Measurements from ENCODE around the gene AMT. TPM values are rescaled to one million over a fixed set of nuclear protein-coding genes. Genes with fewer than 3 reads are reported as not detected.
A peak's percentile ranks its signal among the peaks of the same experiment; 100 is the strongest.

AMT gene
- total RNA-seq, 1 donor from 2014 or later: 7.0 TPM

DNA sequence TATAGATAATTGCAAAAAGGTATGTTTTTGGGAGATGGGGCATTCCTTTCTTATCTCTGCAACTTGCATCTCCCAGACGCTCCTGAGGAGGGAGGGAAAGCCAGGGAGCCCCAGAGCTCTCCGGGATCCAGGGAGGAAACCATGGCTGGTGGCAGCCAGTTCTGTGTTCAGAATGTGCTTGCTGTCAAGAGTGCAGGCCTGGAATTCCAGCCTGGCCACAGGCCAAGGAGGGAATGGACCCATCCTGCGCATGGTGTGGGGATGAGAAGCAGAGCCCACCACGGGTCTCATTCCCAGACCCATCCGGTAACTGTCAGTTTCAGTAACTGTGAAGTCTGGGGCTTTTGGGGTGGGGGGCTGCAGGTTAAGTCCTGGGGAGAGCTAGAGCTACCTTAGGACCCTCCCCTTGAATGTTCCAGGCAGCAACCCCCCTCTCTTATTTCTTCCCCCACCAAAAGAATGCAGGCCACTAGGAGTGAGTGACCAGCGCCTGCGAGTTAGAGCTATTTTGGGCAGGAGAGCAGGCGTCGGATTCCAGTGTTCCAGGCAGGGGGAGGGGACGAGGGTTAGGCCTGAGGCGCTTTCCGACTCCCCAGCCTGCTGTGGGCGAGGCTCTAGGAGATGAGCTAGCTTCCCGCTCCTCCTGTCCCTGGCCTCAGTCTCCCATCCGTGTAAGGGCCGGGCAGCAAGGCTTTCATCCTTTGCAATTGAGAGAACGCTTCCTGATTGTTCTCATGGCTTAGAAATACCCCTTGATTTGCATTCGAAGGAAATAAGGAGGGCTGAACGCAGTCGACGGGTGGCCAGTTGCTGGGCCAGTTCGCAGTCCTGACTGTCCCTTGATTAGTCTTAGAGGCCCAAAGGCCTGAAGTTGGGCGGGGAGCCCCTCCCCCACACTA lies 47.0 kb upstream of the AMT start:
- TF ChIP-seq, protein P1, sequence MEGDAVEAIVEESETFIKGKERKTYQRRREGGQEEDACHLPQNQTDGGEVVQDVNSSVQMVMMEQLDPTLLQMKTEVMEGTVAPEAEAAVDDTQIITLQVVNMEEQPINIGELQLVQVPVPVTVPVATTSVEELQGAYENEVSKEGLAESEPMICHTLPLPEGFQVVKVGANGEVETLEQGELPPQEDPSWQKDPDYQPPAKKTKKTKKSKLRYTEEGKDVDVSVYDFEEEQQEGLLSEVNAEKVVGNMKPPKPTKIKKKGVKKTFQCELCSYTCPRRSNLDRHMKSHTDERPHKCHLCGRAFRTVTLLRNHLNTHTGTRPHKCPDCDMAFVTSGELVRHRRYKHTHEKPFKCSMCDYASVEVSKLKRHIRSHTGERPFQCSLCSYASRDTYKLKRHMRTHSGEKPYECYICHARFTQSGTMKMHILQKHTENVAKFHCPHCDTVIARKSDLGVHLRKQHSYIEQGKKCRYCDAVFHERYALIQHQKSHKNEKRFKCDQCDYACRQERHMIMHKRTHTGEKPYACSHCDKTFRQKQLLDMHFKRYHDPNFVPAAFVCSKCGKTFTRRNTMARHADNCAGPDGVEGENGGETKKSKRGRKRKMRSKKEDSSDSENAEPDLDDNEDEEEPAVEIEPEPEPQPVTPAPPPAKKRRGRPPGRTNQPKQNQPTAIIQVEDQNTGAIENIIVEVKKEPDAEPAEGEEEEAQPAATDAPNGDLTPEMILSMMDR (IDR thresholded peaks at IDR 0.05): no peak
- ChIA-PET CTCF (interaction anchor here (1.7 to 3.2 kb wide), 2 partner anchors 20 to 129 kb away, joined by 6 to 13 read pairs; partner anchors contain the start of gene USP4), POLR2A (interaction anchor here (0.6 to 4.0 kb wide), 19 partner anchors 20 to 830 kb away, joined by 3 to 34 read pairs (median 6); partner anchors contain the start of genes GMPPB, HYAL3, IP6K1 and NAA80)
- intact Hi-C loops (cut with micrococcal nuclease): no loop called here
- no peak for ATAC-seq (ENCODE audit: low read depth)
- peak overlapping the region; percentile 96 for H3K27ac Mint-ChIP-seq
- H3K36me3 Mint-ChIP-seq (ENCODE audit: low read depth): peaks cover 12% of the 10 kb centered on the region
- H3K27me3 Mint-ChIP-seq: no peaks in the 10 kb centered on the region
- H3K9me3 Mint-ChIP-seq: no peaks in the 10 kb centered on the region
- DNase-seq: no peak
- H3K4me3 Mint-ChIP-seq: peak overlapping the region; percentile 91
- peaks cover 26% of the 10 kb centered on the region for H3K4me1 Mint-ChIP-seq

DNA sequence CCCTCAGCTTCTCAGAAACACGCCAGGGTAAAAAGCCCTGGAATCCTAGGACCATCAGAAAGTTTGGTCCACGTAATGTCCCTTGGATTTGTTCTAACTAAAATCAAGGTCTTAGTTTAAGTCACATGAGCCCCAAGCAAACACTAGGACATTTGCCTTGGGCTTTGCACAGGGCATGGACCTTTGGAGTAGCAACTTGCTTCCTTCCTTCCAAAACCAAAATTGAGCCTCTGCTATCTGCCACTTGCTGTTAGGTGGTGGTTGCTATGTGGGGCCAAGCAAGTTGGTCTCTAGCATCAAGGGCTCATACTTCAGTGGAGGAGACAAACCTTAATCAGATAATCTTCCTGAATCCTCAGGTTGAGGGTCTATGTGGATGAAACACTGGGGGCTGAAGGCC lies 43.8 kb upstream of the AMT start:
- intact Hi-C loops (cut with micrococcal nuclease): no loop called here
- H3K27ac Mint-ChIP-seq: no peak overlapping the region
- POLR2A ChIA-PET: no interaction called here
- peaks cover 14% of the 10 kb centered on the region for H3K4me1 Mint-ChIP-seq
- no peak for ATAC-seq (ENCODE audit: low read depth)
- H3K4me3 Mint-ChIP-seq: no peak overlapping the region
- TF ChIP-seq, protein P1 (IDR thresholded peaks at IDR 0.05): no peak
- no peaks in the 10 kb centered on the region for H3K9me3 Mint-ChIP-seq
- CTCF ChIA-PET: interaction anchor here (0.9 kb wide), 1 partner anchor 74 kb away, joined by 3 read pairs; no protein-coding TSS in a partner anchor
- DNase-seq: no peak
- no peaks in the 10 kb centered on the region for H3K27me3 Mint-ChIP-seq
- peaks cover 7% of the 10 kb centered on the region for H3K36me3 Mint-ChIP-seq (ENCODE audit: low read depth)

DNA sequence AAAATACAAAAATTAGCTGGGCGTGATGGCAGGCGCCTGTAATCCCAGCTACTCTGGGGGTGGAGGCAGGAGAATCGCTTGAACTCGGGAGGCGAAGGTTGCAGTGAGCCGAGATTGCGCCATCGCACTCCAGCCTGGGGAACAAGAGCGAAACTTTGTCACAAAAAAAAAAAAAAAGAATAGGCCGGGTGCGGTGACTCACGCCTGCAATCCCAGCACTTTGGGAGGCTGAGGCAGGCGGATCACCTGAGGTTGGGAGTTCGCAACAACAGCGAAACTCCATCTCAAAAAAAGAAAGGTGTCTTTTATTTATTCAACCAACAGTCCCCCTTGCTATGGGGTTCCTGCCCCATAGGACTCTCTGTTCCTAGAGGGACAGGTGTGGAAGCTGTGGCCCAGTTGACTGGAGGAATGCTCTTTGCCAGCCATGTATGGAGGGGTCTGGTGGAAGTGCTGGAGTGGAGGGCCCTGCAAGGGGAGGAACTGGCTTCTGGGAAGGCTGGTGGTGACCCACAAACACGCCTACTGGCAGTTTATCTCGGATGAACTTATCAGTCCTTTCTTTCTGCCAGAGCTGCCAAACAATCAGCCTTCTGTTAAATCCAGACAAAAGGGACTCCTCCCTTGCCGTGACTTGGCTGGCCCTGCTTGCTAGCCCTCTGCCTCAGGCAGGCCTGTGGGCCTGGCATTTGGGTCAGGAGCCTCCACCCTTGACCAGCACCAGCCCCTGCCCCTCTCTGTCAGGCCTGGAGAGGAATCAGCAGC lies 43.2 kb upstream of the AMT start:
- DNase-seq: no peak
- ATAC-seq (ENCODE audit: low read depth): no peak
- ChIA-PET POLR2A (no interaction called here), CTCF (no interaction called here)
- Mint-ChIP-seq H3K36me3 (ENCODE audit: low read depth) (peaks cover 3% of the 10 kb centered on the region), H3K9me3 (no peaks in the 10 kb centered on the region), H3K4me3 (no peak overlapping the region), H3K27me3 (no peaks in the 10 kb centered on the region), H3K4me1 (peaks cover 10% of the 10 kb centered on the region), H3K27ac (no peak overlapping the region)
- intact Hi-C loops (cut with micrococcal nuclease): no loop called here
- TF ChIP-seq, protein P1 (IDR thresholded peaks at IDR 0.05): no peak

- H3K27me3 Mint-ChIP-seq: no peaks in the 10 kb centered on the region
- H3K9me3 Mint-ChIP-seq: no peaks in the 10 kb centered on the region
- no peak for DNase-seq
- H3K4me1 Mint-ChIP-seq: no peaks in the 10 kb centered on the region
- ChIA-PET CTCF (no interaction called here), POLR2A (no interaction called here)
- no peak overlapping the region for H3K4me3 Mint-ChIP-seq
- H3K27ac Mint-ChIP-seq: no peak overlapping the region
- no peak for ATAC-seq (ENCODE audit: low read depth)
- H3K36me3 Mint-ChIP-seq (ENCODE audit: low read depth): no peaks in the 10 kb centered on the region
- TF ChIP-seq, protein P1 (IDR thresholded peaks at IDR 0.05): no peak
- intact Hi-C loops (cut with micrococcal nuclease): no loop called here
Measured at GRCh38 chr3:49462222-49462621, 39.9 kb upstream of the AMT start.

Measured in activated B cell treated with CpG ODN at 0.5 μM for 24 hours (primary cell).